ENCODE data around the gene PEX1. TPM values are rescaled to one million over a fixed set of nuclear protein-coding genes. Genes with fewer than 3 reads are reported as not detected.
"Not testable (repeated sequence)": the region's sequence is repeated elsewhere in the genome, so short reads cannot be mapped to it uniquely, and the experiment has no call there.

Gene PEX1
- 24.7 TPM for total RNA-seq

DNA sequence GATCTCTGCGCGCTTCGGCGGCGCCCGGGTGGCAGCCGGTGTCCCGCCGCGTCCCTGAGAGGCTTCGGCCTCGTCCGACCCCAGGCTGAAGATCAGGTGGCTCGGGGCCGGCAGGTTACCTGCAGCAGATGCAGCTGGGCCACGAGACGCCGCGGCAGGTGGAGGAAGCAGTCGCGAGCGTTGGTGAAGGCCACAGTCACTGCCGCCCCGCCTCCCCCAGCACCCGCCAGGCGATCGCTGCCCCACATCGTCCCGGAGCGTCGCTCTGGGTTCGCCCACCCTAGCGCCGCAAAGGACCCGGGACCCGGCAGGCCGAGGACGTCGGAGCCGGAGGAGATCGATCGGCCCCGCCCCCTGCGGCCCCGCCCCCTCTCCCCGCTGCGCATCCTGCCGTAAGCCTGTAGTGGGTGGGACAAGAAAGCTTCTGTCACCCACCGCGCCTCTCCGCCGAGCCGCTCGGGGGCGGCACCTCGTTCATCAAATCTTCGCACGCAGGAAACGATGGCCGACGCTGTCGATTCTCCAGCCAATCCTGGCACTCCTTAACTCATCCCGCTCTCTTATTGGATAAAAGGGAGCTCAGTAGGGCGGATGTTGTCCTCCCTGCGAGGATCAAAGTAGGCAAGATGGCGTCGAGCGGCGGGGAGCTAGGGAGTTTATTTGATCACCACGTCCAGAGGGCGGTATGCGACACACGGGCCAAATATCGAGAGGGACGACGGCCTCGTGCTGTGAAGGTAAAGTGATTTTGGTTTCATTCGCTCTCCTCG lies at the start of gene PEX1, which contains the start of gene RBM48:
PEX1 (minus strand) TSS at position 333 of the 770 bp plus-strand sequence; CDS start at position 248, 85 bp downstream.
RBM48 (plus strand) TSS at position 608 of the 770 bp plus-strand sequence; CDS start at position 627, 19 bp downstream.
- peak; percentile 97 for DNase-seq (ENCODE audit: low spot score)

- no peak for DNase-seq (ENCODE audit: low spot score)
These were observed 48.0 kb upstream of the PEX1 start for GRCh38 chr7:92576296-92576695.

- DNase-seq (ENCODE audit: low spot score) = no peak
These were observed 40.8 kb upstream of the PEX1 start for GRCh38 chr7:92569137-92569536.

GRCh38 chr7:92567460-92567859 lies 39.1 kb upstream of the PEX1 start:
- DNase-seq (ENCODE audit: low spot score) = no peak

DNA sequence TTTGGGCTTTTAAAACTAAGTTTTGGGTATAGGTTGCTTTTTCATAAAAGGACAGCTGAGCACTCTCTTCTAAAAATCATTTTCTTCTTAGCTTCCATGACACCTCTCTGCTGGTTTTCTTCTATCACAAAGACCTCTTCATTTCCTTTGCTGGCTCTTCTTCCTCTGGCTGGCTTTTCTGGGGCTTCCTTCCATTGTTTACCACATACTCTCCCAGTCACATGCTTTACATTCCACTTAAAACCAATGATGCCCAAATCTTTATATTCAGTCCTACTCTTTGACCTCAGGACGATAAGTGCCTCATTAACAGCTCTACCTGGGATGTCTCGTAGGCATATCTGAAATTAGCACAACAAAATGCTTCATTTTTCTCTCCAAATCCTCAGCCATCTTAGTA lies 35.0 kb upstream of the PEX1 start:
- DNase-seq (ENCODE audit: low spot score) = no peak

DNA sequence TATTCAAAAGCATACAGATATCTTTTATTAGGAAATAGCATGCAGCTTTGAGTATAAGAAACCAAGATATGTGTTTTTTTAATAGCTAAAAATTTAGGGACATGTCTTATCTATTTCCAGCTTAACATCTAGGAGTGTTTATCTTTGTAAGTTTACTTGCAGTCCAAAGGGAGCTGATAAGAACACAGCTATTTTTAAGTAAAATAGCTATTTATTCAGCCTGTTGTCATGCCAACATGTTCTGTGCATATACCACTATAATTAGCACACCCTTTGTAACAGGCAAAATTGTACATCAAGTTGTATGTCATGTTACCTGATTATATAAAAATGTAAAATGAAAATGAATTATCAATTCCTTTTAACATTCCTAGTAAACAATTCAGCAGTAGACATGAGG lies 32.3 kb upstream of the PEX1 start:
- DNase-seq (ENCODE audit: low spot score) = no peak

GRCh38 chr7:92557808-92558362 lies 29.6 kb upstream of the PEX1 start:
- no peak for DNase-seq (ENCODE audit: low spot score)

DNA sequence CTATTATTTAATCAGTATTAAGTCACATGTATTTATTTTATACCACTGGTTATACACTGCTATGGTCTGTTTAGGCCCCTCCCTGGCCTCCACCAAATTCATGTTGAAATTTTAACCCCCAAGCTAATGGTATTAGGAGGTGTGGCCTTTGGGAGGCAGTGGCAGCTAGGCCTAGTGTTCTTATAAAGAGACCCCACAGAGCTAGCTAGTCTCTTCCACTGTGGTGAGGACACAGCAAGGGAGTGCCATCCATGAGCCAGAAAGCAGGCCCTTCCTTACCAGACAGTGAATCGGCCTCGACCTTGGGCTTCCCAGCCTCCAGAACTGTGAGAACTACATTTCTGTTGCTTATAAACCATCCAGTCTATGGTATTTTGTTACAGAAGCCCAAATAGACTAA lies 28.9 kb upstream of the PEX1 start:
- DNase-seq (ENCODE audit: low spot score) = no peak

GRCh38 chr7:92550194-92550593 lies 21.9 kb upstream of the PEX1 start:
- DNase-seq (ENCODE audit: low spot score) = no peak

- DNase-seq (ENCODE audit: low spot score) = no peak
These were observed 19.3 kb upstream of the PEX1 start for GRCh38 chr7:92547579-92547978.

DNA sequence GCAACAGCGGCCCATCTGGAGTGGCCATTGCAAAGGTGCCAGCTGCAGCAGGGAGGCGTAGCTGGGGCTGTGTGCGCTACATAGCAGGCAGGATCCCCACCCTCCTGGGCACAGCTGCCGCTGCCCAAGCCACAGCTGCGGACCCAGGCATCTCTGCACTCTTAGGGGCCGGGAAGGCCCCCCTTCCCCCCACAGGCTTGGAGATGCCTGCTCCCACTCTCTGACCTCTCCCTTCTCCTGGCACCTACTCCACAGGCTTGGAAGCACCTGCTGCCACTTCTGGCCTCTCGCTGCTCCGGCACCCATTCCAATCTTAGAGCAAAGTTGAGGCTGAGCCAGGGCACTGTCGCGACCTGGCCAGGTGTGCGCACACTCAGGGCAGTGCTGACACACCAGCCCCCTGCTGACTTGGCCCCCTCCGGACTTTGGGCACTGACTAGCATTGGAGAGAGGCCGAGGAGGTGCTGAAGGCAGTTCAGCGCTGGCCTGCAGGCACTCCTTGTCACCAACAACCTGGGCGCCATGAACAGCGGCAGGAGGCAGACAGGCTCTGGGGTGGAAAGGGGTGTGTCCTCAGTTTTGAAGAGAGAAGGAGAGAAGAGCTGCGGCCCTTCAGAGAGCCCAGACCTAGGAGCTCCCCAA lies 18.7 kb upstream of the PEX1 start:
- DNase-seq (ENCODE audit: low spot score) = no peak

DNA sequence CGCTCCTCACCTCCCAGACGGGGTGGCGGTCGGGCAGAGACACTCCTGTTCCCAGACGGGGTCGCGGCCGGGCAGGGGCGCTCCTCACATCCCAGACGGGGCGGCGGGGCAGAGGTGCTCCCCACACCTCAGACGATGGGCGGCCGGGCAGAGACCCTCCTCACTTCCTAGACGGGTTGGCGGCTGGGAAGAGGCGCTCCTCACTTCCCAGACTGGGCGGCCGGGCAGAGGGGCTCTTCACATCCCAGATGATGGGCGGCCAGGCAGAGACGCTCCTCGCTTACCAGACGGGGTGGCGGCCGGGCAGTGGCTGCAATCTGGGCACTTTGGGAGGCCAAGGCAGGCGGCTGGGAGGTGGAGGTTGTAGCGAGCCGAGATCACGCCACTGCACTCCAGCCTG lies 16.8 kb upstream of the PEX1 start:
- DNase-seq (ENCODE audit: low spot score) = not testable (repeated sequence)

DNA sequence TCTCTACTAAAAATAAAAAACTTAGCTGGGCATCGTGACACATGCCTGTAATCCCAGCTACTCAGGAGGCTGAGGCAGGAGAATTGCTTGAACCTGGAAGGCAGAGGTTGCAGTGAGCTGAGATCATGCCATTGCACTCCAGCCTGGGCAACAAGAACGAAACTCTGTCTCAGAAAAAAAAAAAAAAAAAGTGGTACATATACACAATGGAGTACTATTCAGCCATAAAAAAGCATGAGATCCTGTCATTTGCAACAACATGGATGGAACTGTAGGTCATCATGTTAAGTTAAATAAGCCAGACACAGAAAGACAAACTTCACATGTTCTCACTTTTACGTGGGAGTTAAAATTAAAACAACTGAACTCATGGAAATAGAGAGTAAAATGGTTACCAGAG lies 15.2 kb upstream of the PEX1 start:
- DNase-seq (ENCODE audit: low spot score) = not testable (repeated sequence)

GRCh38 chr7:92534572-92534971 lies 6.3 kb upstream of the PEX1 start:
- no peak for DNase-seq (ENCODE audit: low spot score)

- no peak for DNase-seq (ENCODE audit: low spot score)
These were observed 591 bp upstream of the PEX1 start for GRCh38 chr7:92528958-92529264.

DNA sequence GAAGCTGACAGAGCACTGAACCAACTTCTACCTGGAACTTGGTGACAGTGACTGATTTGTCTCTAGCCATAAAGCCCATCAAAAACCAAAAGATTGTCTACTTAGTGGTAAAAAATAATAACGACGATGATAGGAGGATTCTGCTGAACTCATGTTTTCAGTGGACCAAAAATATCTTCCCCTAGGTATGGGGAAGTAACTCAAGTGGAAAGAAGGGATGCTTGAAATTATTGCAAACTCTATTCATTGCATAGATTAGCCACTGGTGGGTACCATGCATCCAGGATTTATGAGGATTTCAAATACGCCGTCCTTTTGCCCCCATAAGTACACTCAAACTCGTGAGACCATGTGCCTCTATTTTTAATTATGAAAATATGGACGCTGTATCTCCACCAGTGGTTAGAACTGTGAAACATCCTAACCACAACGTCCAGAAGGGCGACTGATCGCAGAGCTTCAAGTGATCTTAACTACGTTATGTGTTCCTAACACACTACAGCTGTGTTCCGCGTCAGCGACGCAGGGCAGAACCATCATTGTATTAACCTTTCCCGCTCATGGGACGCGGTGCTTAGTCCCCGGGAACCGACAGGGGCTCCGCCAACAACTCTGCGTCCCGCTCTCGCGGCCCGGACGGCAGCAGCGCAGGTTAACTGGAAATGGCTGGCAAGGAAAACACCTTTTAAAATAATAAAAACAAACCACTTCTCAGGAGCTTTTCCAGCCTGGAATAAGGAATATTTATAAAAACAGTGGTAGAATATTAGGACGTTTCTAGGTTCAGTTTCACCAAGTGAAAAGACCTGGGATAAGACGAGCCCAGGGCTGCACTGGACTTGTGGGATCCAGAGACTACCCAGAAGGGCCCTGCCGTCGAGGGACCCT lies 776 bp downstream of the PEX1 start:
- DNase-seq (ENCODE audit: low spot score) = no peak

DNA sequence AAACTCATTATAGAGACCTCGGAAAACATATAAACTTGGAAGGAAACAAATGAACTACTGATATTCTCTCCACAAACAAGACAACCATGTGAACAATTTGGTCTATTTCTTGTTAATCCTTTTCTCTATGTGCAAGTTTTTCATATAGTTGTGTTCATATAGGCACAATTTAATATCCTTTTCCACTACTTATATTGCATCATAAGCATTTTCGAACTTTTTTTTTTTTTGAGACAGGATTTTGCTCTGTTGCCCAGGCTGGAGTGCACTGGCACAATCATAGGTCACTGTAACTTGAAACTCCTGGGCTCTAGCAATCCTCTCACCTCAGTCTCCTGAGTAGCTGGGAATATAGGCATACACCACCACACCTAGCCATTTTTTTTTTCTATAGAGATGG lies 5.2 kb downstream of the PEX1 start:
- DNase-seq (ENCODE audit: low spot score) = no peak

DNA sequence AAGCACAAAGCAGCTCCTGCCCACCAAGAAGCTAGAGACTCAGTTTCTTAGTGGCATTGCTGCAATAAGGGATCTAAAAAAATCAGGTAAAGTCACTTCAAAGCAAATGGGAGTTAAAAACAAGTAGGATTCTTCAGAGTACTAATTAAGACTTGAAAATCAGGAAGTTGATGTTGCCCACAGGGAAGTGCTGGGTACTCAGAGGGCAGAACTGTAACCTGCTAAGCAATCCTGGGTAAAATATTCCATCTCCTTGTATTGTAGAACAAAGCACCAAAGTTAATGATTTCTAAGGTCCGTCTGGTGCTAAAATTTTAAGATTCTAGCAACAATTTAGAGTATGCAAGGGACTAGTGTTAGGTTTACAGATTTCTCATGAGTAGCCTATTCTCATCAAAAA lies 8.3 kb downstream of the PEX1 start:
- no peak for DNase-seq (ENCODE audit: low spot score)

DNA sequence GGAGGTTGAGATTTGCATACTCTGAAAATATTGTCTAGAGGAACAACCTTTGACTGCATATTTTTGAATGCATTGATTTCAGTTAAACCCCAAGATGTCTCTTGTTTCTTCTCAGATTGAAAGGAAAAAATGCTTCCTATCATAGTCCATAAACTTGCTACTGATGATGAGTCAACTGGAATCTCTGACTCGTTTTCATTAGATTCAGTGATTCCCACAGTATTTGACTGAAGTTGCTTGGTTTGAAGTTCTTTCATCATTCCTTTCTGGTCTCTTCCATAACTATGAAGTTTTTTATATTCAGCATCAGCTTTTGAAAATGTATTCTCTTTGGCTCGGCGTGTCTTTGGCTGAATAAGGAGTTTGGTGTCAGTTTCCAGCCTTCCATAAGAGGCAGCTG lies 10.7 kb downstream of the PEX1 start:
- DNase-seq (ENCODE audit: low spot score) = no peak

- DNase-seq (ENCODE audit: low spot score) = no peak
These were observed 15.0 kb downstream of the PEX1 start for GRCh38 chr7:92513167-92513902.

DNA sequence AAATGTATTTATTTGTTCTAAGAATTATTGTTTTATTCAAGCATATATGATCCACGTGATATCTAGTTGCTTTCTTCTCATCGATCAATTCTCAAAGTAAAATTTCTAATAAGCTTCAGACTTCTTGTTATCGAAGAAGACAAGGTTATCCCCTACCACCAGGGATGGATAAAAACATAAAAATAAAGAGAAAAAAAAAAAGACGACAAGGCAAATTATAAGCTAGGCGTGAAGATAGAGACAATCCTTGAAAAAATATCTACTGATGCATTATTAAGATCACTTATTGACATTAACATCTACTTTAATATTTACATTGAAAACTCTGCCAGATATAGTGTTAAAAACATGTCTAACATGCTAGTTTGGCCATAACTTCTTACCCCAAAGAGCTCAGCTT lies 19.4 kb downstream of the PEX1 start:
- no peak for DNase-seq (ENCODE audit: low spot score)

DNA sequence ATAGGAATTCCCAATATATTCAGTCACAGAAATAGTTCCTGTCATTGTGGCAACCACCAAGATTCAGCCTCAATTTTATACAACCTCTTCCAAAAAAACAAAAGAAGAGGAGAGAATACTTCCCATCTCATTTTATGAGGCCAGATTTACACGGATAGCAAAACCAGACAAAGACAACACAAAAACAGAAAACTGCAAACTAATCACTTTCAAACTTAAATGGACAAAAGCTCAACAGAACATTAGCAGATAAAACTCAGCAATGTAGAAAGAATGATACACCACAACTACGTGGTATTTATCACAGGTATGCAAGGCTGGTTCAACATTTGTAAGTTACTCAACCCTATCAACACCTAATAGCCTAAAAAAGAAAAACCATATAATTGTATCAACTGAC lies 22.0 kb downstream of the PEX1 start:
- DNase-seq (ENCODE audit: low spot score) = no peak
